Renal pelvis (tissue), 4 donors: ENCODE results near the gene DPF3. TPM values are rescaled to one million over a fixed set of nuclear protein-coding genes. Genes with fewer than 3 reads are reported as not detected.
"Not testable (repeated sequence)": the region's sequence is repeated elsewhere in the genome, so short reads cannot be mapped to it uniquely, and the experiment has no call there.

Experiments used
- DNase-seq: peaks from one replicate; pipeline ENCODE4 v3.0.0-alpha.2; 2013
- polyA plus RNA-seq, 3 donors: library from polyadenylated mRNA; unstranded; fragments of 120-200 nt; gene quantifications; one replicate each; pipeline ENCODE4 v1.2.1, GENCODE V29; 2013; ENCODE audit not compliant: insufficient read length in 3 of 3

Gene DPF3
- polyA plus RNA-seq, 3 donors = 3.5 to 5.4 (median 3.6) TPM

DNA sequence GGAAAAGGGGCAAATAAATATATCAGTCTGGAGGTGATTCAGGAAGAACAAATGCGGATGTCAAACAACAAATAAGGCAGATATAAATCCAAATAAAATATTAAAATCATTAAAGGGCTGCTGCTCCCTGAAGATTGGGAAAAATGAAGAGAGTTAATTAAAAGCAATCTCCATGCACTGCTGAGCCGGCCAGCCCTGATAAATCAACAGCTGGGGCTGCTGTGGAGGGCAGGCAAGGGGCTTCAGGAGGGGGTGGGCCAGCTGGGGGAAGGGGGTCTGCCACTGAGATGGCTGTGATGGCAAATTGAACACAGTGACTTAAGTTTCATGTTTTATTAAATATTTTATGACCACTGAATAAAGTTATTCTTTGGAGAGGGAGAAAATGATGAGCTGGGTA, 12.4 kb downstream of the DPF3 start:
- DNase-seq = no peak

DNA sequence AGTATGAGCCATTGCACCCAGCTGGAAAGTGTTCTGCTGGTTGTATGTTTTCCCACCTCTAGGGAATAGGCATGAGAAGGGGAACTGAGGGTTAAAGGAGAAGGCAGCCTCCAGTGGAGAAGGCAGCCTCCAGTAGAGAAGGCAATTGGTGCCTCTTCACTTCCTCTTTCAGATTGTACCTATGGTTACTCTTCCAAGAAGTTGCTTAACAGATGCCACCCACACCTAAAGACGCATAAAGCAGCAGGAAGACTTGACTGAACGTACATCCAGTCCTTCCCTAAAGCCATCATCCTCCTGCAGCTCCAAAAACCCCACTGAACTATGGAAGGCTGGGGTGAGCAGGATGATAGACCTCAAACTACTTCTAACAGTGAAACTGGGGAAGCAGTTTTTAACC, 13.1 kb downstream of the DPF3 start:
- DNase-seq = no peak

DNA sequence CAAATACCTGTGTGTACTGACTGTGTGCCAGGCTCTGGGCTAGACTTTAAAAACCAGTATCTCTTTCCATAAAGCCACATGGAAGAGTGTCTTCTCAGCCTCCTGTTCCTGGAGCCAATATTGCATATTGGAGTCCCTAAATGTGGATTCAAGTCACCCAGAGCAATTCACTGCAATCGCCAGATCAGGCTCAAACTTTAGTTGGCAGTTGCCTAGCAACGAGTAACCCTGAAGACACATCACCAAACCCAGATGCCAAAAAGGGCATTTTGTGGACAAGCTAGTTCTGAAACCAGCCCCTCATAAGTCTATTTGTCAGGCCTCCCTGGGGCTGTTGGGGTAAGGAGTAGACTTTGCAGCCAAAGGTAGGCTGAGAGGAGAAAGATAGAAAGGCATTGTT, 13.7 kb downstream of the DPF3 start:
- no peak for DNase-seq

DNA sequence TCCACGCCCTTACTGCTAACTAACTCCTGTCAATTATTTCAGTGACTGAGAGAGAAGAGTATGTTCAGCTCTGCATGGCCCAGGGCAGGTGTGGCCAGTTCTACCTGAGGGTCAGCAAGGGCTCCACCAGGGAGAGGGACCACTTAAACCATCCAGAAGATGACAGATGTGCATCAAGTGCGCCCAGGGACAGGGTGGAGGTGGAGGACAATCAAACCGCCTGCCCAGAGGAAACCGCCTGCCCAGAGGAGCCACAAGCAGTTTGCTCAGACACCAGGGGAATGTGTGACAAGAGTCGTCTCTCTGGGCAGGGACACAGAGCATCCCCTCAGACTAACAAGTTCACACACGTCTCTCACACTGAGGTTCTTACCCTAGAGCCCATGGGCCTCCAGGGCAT, 14.5 kb downstream of the DPF3 start:
- no peak for DNase-seq

DNA sequence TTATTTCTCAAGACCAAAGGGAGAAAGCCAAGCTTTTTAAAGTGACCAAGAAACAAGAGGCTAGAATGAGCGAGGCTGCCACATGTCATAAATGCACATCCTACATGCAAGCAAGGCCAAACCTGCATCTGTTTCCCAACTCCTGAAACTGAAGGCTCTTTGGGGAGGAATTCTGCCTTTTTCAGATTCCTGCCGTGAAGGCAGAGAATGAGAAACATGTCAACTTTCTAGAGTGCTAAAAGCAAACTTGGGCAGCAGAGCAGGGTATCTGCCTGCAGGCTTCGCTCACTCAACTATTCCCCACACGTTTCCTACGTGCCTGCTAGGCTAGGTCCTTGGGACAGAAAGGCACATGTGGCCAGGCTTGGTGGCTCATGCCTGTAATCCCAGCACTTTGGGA, 15.2 kb downstream of the DPF3 start:
- DNase-seq = no peak

DNA sequence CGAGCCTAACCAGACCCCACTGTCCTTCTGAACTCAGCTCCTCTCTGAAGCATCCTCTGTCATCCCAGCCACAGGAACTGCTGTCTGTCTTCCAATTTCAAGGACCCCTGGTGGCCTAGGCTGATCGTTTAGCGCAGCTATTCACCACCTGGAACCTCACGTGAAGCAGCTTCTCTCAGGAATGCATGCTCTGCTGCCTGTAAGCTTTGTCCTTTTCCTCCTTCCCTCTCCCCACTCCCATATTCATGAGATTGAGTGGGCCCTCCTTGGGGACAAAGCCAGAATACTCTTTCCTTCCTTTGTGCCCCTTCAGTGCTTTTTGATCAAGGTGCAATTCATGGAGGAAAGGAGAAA, 17.2 kb downstream of the DPF3 start:
- no peak for DNase-seq

DNA sequence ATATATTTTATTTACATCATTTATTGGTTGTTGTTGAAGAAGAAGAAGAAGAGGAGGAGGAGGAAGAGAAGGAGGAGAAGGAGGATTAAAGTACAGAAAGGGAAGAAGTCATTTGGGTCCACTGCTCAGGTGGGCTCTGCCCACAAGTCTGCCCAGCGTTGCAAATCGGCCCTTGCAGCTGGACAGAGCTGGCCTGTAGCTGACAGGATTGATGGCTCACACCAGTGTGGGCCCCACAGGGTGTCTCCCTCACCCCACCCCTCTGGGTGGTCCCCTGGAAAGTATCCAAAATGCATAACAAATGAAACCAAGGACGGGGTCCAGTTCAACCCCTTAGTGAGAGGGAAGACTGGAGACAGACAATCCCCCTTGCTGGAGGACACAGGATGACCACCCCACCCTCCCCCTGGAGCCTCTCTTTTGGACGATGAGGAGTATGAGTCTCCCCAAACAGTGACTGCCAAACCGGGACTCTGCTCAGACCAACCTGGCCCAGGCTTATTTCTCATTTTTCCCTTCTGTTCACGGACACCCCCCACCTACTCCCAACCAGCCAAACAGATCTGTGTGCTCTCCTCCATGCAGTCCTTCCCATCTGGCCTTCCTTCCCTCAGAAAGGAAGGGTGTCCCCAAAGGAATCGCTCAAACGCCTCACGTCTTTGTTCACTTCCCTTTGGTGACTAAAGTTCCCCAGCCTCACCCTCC, 17.7 kb downstream of the DPF3 start:
- no peak for DNase-seq

DNA sequence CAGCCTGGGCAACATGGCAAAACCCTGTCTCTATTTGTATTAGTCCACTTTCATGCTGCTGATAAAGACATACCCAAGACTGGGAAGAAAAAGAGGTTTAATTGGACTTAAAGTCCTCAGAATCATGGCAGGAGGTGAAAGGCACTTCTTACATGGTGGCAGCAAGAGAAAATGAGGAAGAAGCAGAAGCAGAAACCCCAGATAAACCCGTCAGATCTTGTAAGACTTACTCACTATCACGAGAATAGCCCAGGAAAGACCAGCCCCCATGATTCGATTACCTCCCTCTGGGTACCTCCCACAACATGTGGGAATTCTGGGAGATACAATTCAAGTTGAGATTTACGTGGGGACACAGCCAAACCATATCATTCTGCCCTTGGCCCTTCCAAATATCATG, 23.0 kb downstream of the DPF3 start:
- DNase-seq = not testable (repeated sequence)

DNA sequence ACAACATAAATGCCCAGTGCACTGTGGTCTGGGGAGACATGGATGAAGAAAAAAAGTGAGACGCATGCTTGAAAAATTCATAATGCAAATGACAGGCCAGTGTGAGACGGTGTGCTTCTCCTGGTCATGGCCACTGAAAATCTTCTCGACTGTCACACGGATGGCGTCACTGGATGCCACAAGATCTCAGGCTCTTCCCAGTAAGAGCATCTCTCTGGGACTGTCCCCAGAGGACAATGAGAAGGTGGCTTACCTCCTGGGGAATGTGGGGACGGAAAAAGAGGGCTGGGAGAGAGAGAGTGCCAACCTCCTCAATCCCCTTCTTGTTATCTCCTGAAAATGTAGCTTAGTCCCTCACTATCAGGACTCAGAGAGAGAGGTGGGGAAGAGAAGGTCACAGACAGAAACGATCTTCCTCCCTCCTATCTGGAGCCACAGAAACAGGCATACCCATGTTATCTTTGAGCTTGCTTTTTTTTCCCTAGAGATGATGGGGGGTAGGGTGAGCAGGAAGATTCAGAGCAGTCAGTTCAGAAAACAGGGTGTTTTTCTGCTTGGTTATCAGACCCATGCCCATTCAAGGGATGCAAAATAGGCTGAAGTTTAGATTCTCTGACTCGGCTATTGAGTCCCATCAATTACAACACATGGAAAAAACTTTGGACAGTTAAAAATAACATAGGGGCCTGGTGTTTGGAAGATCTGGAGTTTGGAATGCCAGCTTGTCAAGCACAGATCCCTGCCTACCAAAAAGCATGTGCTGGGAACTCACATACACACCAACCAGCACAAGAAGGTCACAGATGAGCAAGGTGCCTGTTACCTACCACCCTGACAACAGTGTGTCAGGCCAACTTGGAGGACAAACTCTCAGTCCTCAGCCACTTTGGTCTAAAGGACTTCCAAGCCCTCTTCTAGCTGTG, 24.2 kb downstream of the DPF3 start:
- DNase-seq = no peak

DNA sequence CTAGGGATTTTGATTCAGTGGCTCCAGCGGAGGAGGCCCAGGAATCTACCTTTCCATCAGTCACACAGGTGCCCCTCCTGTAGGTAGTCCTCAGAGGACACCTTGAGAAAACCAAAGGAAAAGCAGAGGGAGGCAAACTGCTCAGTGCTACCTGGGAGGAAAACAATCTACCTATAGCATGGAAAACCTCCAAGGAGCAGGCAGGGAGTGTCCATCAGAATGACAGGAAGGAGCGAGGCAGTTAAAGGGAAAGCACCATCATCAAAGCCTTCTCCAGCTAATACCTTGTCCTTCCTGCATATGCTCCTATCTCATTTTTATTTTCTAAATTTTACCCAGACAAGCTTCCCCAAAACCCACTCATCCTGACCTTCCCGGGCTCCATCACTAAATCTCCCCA, 25.4 kb downstream of the DPF3 start:
- DNase-seq = no peak

DNA sequence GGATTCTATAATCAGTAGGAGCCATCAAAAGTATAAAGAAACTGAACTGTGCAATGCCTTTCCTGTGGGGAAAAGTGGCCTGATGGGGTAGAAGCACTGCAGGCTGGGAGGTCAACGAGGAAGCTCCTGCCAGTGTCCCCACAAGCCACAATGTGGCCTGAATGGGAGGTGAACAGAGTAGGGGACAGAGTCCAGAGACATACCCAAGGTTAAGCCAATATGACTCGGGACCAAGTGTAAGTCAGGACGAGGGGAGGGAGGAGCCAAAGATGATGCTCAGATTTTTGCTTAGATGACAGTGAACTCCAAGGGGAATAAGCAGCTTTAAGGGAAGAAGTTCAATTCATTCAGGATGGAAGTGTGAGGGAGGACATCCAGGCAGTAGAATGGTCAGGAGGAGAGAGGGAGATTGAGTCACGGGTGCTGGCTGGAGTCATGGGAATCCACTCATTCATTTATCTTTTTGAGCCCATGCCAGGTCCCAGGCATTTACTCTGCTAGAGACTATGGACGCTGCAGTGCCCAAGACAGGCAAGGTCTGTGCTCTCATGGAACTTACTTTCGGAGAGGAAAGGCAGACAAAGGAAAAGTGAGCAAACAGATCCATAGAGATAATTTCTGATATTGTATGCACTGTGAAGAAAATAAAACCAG, 29.1 kb downstream of the DPF3 start:
- no peak for DNase-seq

DNA sequence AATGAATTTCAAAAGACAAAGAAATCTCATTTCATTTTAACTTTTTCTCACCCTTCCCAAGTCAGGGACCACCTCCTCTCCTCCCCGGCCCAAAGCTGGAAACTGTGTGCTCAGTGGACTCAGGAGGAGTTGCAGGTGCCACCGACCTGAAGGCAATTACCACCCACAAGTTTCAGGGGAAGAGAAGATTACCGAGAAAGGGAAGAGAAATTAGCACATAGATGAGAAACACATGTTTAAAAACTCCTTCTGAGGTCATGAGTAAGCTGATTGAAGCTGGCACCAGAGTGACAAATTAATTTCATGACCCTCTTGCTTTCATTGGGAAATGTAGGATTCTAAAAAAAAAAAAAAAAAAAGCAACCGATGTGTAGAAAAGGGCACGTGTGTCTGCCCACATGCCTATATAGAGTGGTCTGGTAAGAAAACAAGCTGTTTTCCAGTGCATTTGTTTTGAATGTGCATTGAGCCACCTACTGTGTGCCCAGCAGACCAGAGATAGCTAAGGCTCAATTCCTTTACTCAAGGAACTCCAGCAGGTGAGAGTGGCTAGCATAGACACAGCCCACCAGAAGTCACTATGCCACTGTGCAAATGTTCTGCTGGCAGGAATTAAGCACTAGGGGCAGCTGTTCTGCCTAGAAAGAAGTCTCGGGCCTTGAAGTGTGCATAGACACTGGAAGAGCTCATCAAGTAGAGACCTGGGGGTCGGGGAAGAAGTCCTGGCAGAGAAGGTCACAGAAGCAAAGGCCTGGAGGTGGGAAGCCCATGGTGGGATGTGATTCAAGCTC, 30.5 kb downstream of the DPF3 start:
- DNase-seq = no peak

DNA sequence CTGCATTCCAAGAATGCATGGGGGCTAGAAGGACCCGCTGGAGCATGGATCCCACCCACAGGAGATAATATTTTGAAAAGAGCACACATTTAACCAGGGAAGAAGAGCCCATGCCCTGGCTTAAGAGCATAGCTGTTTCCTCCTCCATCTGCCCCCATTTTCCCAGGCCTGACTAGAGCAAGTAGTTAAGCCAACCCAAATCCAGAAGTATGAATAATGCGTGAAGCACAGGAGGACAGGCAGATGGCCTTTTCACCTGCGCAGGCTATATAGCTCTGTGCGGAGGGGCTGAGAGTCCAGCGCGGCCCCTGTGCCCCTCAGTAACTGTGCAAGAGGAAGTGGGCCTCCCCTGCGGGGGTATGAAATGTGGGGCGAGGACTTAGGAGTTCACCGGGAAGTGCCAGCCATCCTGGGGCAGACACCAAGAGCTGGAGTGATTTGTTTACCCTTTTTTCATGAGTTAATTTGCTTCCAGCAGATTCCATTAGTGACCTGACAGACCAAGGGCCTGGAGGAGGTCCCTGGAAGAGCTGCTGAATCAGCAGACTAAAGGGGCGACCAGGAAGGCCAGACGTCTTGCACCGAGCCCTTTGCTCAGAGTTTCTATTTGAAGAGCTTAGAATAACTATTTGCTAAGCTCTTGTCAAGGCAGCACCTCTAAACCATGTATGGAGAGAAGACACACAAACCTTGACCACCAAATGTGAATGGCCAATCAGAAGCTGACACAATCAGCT, 37.2 kb downstream of the DPF3 start:
- DNase-seq = no peak

DNA sequence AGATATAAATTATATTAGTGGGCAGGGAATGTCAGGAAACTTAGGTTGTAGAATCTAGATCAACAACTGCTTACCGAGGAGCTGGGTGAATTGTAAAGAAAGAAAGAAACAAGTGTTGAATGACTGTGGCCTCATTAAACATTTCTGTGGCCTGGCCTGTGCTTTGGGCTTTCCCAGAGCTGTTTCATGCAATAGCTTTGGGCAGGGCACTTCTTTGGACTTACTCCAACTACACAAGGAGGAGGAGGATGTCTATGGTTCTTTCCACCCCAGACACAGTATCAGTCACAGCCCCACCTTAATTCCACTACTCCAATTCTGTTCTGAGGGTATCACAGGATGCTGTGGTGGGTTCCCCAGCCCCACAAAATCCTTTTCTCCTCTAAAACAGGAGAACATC, 38.0 kb downstream of the DPF3 start:
- no peak for DNase-seq

DNA sequence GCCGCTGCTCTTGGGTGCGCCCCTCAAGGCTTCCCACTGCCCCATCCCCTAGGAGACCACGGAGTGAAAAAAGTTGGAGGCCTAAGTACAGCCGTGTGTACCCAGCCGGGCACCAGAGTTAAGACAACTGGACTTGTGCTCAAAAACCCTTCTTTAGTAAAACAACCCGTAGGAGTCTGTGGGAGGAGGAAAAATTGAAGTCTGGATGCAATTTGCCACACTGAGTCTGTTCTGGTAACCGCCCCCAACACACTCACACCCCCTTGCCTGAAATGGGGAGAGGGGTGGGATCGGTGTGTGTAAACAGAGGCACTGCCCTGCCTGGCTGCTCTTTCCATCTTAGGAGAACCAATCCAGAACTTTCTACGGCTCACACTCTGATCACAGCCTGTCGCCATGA, 41.7 kb downstream of the DPF3 start:
- no peak for DNase-seq

DNA sequence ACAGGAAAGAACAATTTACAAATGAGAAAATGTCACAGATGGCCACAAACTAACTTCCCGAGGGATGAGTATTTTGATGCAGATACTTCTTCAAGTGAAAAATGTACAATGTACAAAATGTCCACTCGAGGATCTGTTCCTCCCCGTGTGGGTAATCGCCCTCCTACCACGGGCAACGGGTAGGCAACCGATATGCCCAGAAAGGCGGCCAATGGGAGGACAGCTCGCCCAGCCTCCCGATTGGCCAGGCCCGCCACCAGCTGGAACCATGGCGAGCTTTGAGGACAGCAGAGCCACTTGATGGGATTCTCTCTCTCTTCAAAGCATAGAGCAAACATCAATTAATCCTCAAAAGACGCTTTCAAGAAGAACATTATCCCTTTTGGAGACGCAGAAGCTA, 42.3 kb downstream of the DPF3 start:
- DNase-seq = no peak

DNA sequence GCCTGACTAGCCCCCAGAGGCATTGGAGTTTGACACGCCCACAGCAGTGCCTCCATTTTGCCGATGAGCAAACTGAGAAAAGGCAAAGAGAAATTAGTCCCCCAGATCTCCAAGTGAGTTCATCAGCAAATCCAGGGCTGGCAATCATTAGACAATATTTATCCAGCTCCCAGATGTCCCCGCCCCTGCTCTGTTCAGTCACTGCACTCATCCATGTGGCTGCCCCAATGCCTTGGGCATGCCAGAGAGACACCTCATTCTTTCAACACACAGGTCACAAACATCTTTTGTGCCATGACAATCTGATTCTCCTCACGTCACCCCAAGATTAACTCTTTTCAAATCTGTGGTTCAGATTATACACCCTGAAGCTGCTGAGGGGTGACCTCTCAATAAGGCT, 43.5 kb downstream of the DPF3 start:
- DNase-seq = no peak

DNA sequence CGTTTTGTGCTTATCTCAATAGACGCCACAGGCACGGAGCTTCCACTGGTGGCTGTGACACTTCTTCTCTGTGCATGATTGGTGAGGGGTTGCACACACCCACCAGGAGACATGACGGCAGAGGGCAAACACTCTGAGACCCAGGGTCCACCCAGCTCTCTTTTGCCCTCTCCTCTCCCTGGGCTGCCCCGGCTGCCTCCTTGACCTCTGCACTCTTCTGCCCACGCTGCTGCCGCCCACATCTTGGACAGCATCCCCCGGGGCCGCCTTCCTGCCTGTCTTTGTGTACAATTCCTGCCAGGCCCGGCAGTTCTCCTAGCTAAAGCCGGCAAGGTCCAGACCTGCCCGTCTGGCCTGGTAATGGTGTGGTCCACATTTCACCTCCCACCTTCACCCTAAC, 44.7 kb downstream of the DPF3 start:
- no peak for DNase-seq

DNA sequence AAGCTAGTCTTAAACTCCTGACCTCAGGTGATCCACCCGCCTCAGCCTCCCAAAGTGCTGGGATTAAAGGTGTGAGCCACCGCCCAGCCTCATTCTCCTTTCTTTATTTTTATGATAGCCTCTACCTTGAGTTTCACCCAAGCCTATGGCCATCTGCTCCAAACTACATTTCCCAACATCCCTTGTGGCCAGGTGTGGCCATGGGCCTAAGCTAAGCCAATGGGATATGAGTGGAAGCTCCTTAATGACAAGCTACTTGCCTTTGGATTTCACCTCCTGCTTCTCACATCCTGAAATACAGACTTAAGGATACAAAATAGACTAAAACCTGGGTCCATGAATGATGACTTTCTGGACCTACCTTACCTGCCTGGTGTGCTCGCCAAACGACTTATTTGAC, 46.2 kb downstream of the DPF3 start:
- DNase-seq = no peak

DNA sequence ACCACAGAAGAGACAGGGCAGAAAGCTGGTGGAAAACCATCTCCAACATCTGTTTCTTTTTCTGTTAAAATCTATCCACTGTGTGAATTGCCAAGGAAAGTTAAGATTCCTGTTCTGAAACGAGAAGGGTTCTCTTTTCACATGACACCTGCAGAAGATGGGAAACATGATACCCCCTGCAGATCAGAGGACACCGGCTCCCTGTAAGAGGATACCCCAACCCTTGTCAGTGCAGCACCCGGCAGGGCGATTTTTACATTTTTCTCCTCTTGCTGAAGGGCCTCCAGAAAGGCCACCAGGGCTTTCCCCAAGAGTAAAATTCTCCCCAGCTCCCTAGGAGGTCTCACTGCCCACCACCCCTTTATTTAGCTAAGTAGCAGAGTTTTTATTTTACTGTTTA, 48.2 kb downstream of the DPF3 start:
- DNase-seq = no peak

DNA sequence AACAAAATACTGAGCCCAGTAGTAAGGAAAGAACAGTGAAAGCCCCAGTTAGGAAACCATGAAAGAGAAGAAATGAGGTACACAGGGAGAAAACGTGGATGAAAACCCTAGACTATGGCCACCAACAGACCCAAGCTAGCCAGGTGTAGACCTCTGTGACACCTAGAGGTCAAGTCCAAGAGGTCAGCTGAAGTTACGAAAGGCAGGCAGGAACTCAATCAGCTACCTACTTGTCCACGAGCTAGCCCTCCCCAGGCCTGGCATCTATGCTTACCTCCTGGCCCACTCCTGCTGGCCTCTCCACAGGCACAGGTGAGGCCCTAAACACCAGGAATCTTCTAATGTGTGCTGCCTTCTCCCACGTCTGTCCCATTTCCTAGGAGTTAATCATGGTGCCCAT, 48.7 kb downstream of the DPF3 start:
- no peak for DNase-seq

DNA sequence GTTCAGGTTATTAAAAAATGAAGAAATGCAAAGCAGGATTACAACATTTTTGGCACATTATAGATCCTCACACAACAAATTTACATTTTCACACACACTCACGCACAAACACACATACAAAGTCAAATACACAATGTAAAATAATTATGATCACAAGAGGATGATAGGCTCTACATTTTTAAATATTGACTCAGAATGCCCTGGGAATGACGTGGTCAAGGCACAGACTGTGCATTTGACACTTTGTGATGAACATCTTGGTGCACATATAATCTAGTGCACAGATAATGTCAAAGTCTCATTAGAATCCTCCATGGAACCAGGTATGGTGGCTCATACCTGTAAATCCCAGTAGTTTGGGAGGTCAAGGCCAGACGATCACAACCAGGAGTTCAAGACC, 49.4 kb downstream of the DPF3 start:
- no peak for DNase-seq
